Measurements from ENCODE around the gene NEK9.

Gene NEK9

DNA sequence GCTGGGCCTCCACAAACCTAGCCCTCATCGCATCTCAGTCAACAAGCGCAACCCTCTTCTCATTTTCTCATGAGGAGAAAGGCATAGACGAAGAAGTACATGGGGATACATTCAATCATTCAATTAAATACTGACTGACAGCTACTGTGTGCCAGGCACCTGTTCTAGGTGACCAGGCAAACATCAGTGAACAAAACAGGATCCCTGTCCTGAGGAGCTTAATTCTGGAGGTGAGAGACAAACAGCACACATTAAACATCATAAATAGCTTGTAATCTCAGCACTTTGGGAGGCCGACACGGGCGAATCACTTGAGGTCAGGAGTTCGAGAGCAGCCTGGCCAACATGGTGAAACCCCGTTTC, 62.7 kb downstream of the NEK9 start:
- ATAC-seq, result no peak
- TF ChIP-seq RARB (CRISPR knock-in tag; IDR thresholded peaks at IDR 0.05) (no peak), ZC3H10 (CRISPR knock-in tag; IDR thresholded peaks at IDR 0.05) (no peak)

DNA sequence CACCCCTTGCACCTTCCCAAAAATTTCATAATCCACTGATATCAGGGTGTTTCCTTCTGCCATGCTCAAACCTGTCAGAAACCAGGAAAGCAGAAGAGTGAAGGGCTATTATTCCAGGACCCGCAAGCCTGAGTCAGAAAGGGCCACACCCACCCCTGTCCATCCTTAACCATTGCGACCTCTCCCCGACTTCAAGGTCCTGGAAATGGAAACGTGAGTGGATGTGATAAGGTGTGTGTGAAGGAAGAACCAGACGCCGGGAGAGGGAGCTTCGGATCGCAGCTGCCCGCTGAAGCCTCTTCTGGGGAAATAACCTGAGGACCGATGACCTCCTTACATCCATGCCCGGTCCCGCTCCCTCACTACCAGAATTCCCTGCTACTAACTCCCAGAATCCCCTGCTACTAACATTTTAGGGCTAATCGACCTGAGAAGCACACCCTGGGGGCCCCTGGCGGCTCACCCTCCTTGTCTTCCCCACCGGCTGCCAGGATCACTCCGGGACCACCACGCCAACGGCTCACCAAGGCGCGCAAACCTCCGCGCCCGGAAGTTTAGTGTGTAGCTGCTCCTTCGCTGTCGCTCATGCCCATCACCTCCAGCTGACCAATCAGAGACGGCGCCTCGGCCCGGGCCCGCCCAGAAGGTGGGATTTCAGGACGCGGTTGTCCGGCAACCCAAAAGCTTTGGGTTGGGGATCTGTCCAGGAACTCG, 63.2 kb downstream of the NEK9 start, which contains the start of gene ACYP1:
Gene ACYP1, minus strand, starts transcription at position 534 of the 714 bp plus-strand sequence. Its CDS starts 471 bp downstream, at position 63.
- peak; percentile 90 for ATAC-seq
- no peak for TF ChIP-seq ZFP3 (CRISPR knock-in tag; IDR thresholded peaks at IDR 0.05)
- no peak for TF ChIP-seq ZNF565 (CRISPR knock-in tag; conservative IDR thresholded peaks at IDR 0.05; ENCODE audit: low read depth)
- TF ChIP-seq, protein P1, sequence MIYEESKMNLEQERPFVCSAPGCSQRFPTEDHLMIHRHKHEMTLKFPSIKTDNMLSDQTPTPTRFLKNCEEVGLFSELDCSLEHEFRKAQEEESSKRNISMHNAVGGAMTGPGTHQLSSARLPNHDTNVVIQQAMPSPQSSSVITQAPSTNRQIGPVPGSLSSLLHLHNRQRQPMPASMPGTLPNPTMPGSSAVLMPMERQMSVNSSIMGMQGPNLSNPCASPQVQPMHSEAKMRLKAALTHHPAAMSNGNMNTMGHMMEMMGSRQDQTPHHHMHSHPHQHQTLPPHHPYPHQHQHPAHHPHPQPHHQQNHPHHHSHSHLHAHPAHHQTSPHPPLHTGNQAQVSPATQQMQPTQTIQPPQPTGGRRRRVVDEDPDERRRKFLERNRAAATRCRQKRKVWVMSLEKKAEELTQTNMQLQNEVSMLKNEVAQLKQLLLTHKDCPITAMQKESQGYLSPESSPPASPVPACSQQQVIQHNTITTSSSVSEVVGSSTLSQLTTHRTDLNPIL (CRISPR knock-in tag; IDR thresholded peaks at IDR 0.05; ENCODE audit: low read depth), result no peak
- TF ChIP-seq ISL1 (CRISPR knock-in tag; IDR thresholded peaks at IDR 0.05), result no peak
- TF ChIP-seq TCF4 (CRISPR knock-in tag; IDR thresholded peaks at IDR 0.05; ENCODE audit: borderline replicate concordance), result no peak
- TF ChIP-seq RARB (CRISPR knock-in tag; IDR thresholded peaks at IDR 0.05), result no peak
- TF ChIP-seq, protein P2, sequence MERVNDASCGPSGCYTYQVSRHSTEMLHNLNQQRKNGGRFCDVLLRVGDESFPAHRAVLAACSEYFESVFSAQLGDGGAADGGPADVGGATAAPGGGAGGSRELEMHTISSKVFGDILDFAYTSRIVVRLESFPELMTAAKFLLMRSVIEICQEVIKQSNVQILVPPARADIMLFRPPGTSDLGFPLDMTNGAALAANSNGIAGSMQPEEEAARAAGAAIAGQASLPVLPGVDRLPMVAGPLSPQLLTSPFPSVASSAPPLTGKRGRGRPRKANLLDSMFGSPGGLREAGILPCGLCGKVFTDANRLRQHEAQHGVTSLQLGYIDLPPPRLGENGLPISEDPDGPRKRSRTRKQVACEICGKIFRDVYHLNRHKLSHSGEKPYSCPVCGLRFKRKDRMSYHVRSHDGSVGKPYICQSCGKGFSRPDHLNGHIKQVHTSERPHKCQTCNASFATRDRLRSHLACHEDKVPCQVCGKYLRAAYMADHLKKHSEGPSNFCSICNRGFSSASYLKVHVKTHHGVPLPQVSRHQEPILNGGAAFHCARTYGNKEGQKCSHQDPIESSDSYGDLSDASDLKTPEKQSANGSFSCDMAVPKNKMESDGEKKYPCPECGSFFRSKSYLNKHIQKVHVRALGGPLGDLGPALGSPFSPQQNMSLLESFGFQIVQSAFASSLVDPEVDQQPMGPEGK (CRISPR knock-in tag; IDR thresholded peaks at IDR 0.05; ENCODE audit: borderline replicate concordance), result no peak
- no peak for TF ChIP-seq PPARA (CRISPR knock-in tag; IDR thresholded peaks at IDR 0.05; ENCODE audit: borderline replicate concordance)
- TF ChIP-seq, protein P3, sequence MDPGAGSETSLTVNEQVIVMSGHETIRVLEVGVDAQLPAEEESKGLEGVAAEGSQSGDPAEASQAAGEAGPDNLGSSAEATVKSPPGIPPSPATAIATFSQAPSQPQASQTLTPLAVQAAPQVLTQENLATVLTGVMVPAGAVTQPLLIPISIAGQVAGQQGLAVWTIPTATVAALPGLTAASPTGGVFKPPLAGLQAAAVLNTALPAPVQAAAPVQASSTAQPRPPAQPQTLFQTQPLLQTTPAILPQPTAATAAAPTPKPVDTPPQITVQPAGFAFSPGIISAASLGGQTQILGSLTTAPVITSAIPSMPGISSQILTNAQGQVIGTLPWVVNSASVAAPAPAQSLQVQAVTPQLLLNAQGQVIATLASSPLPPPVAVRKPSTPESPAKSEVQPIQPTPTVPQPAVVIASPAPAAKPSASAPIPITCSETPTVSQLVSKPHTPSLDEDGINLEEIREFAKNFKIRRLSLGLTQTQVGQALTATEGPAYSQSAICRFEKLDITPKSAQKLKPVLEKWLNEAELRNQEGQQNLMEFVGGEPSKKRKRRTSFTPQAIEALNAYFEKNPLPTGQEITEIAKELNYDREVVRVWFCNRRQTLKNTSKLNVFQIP (CRISPR knock-in tag; IDR thresholded peaks at IDR 0.05; ENCODE audit: borderline replicate concordance, low read depth), result no peak
- TF ChIP-seq ZNF8 (CRISPR knock-in tag; IDR thresholded peaks at IDR 0.05), result no peak
- no peak for TF ChIP-seq BACH2 (CRISPR knock-in tag; IDR thresholded peaks at IDR 0.05; ENCODE audit: borderline replicate concordance)
- no peak for TF ChIP-seq ESRRG (CRISPR knock-in tag; IDR thresholded peaks at IDR 0.05)
- TF ChIP-seq ZFP30 (CRISPR knock-in tag; IDR thresholded peaks at IDR 0.05), result no peak
- no peak for TF ChIP-seq SNAI2 (CRISPR knock-in tag; IDR thresholded peaks at IDR 0.05)
- TF ChIP-seq GLIS3 (CRISPR knock-in tag; IDR thresholded peaks at IDR 0.05), result no peak
- no peak for TF ChIP-seq TOX (CRISPR knock-in tag; IDR thresholded peaks at IDR 0.05; ENCODE audit: borderline replicate concordance)

DNA sequence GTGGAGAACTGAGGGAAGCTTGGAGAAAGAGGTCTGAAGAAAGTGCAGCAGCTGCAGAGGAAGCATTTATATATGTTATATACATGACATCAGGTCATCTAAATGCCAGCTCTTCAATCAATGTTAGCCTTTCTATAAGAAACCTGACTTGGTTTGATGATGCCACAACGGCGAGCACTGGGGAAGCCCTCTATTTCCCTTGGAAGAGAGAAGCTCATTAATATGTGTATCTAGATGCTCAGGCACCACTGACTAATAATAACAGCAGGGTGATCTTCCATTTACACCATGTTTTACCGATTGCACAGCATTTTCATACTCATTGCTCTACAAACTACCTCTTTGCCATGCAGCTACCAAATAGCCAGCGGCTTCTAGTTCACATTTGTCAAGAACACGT, 63.8 kb downstream of the NEK9 start:
- ATAC-seq, result peak; percentile 14
- TF ChIP-seq PPARA (CRISPR knock-in tag; IDR thresholded peaks at IDR 0.05; ENCODE audit: borderline replicate concordance) (no peak), ZC3H10 (CRISPR knock-in tag; IDR thresholded peaks at IDR 0.05) (no peak), OSR1 (CRISPR knock-in tag; IDR thresholded peaks at IDR 0.05) (no peak), ZNF565 (CRISPR knock-in tag; conservative IDR thresholded peaks at IDR 0.05; ENCODE audit: low read depth) (no peak), TOX (CRISPR knock-in tag; IDR thresholded peaks at IDR 0.05; ENCODE audit: borderline replicate concordance) (no peak), BACH2 (CRISPR knock-in tag; IDR thresholded peaks at IDR 0.05; ENCODE audit: borderline replicate concordance) (no peak), ISL1 (CRISPR knock-in tag; IDR thresholded peaks at IDR 0.05) (no peak), ESRRG (CRISPR knock-in tag; IDR thresholded peaks at IDR 0.05) (no peak), ZNF70 (CRISPR knock-in tag; IDR thresholded peaks at IDR 0.05) (no peak), ZFP30 (CRISPR knock-in tag; IDR thresholded peaks at IDR 0.05) (no peak), CSDC2 (CRISPR knock-in tag; IDR thresholded peaks at IDR 0.05) (no peak), GLIS3 (CRISPR knock-in tag; IDR thresholded peaks at IDR 0.05) (no peak), RARB (CRISPR knock-in tag; IDR thresholded peaks at IDR 0.05) (no peak), ARNTL (CRISPR knock-in tag; IDR thresholded peaks at IDR 0.05; ENCODE audit: borderline replicate concordance, low read depth) (no peak)
- TF ChIP-seq, protein P1 (CRISPR knock-in tag; IDR thresholded peaks at IDR 0.05; ENCODE audit: low read depth), result no peak
- TF ChIP-seq, protein P4, sequence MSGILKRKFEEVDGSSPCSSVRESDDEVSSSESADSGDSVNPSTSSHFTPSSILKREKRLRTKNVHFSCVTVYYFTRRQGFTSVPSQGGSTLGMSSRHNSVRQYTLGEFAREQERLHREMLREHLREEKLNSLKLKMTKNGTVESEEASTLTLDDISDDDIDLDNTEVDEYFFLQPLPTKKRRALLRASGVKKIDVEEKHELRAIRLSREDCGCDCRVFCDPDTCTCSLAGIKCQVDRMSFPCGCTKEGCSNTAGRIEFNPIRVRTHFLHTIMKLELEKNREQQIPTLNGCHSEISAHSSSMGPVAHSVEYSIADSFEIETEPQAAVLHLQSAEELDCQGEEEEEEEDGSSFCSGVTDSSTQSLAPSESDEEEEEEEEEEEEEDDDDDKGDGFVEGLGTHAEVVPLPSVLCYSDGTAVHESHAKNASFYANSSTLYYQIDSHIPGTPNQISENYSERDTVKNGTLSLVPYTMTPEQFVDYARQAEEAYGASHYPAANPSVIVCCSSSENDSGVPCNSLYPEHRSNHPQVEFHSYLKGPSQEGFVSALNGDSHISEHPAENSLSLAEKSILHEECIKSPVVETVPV (CRISPR knock-in tag; IDR thresholded peaks at IDR 0.05), result no peak

Measured in SK-N-SH treated with all-trans-retinoic acid at 6 μM for 48 hours (cell line).